Mucosa of gallbladder (tissue), 1 donor: ENCODE results near the gene VAX1. TPM values are rescaled to one million over a fixed set of nuclear protein-coding genes. Genes with fewer than 3 reads are reported as not detected.
"Not testable (repeated sequence)": the region's sequence is repeated elsewhere in the genome, so short reads cannot be mapped to it uniquely, and the experiment has no call there.

Experiments used
- DNase-seq: peaks from one replicate; pipeline ENCODE4 v3.0.0-alpha.2; 2020; ENCODE audit warnings: low spot score
- total RNA-seq: library from RNA; stranded (reverse); gene quantifications from one replicate; pipeline ENCODE4 v1.2.1, GENCODE V29; 2021
- donor health status: DM: no; HTN: no; CAD: no.

The VAX1 gene
- total RNA-seq, 1 donor from 2014 or later, result not detected

GRCh38 chr10:117136391-117136975 lies 1.6 kb downstream of the VAX1 start:
- no peak for DNase-seq

DNA sequence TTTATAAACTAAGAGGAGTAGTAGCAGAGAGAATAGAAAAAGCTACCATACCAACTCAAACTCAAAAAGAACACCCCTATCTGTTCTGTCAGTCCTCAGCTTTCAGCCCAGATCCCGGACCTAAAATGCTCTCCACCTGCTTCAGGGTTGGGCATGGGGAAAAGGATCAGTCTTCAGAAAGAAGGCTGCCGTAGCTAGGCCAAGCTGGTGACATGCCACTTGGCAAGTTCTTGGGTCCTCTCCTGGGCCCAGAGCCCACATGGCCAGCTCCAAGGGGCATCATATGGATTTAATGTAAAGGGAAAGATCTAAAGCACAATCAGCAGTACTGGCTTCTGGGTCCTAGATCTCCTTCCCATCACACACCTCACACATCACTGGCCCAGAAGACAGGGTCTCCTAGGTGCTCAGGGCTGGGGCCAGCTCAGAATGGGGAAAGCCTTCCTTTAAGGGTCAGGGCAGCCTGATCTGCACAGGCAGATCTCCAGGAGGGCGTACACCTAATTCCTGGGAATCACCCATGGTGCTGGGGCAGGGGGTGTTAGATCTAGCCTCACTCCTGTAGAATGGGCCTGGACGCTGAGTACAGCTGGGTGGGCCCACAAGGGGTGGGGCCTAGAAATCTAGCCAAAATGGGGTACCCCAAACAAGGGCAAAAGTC lies 2.5 kb downstream of the VAX1 start:
- DNase-seq, result no peak

- DNase-seq, result no peak
Observed at GRCh38 chr10:117135026-117135372, 3.1 kb downstream of the VAX1 start.

- no peak for DNase-seq
Observed at GRCh38 chr10:117134306-117135025, 3.6 kb downstream of the VAX1 start.

GRCh38 chr10:117134056-117134305 lies 4.1 kb downstream of the VAX1 start:
- no peak for DNase-seq

DNA sequence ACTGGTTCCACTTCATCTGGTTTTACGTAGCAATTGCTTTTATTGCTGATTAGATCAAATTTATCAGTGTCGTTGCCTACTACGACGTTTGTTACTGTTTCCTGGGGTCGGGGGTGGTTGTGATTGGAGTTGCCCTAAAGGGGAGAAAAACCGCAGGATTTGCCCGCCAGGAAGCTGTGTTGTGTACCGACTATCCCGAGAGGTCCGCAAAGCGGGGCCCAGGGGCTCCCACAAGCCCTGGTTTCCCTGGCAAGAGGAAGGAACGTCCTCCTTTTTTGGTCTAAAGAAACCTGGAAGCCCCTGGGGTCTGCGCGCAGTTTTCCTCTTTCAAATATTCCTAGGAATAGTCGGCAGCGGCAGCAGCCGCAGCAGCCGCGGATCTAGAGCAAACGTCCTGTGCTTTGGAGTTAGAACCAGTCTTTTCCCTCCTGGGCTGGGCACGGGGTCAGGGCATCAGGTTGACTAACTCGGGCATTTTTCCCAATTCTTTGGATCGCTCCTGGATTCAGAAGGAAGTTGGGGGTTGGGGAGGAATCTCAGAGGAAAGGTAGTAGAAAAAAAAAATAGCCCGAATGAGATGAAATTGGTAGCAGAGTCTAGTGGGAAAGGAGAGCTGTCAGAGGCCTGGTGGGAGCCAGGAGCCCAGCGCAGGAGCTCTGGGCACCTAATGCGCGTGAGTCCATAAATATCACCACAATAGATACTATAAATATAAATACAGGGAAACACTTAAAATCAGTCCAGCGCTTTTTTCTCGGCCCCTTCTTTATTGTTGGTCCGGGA lies 4.6 kb downstream of the VAX1 start:
- no peak for DNase-seq

- no peak for DNase-seq
Observed at GRCh38 chr10:117132751-117133231, 5.3 kb downstream of the VAX1 start.

- DNase-seq, result no peak
Observed at GRCh38 chr10:117131376-117132327, 6.4 kb downstream of the VAX1 start.

GRCh38 chr10:117130862-117131375 lies 7.2 kb downstream of the VAX1 start:
- no peak for DNase-seq

DNA sequence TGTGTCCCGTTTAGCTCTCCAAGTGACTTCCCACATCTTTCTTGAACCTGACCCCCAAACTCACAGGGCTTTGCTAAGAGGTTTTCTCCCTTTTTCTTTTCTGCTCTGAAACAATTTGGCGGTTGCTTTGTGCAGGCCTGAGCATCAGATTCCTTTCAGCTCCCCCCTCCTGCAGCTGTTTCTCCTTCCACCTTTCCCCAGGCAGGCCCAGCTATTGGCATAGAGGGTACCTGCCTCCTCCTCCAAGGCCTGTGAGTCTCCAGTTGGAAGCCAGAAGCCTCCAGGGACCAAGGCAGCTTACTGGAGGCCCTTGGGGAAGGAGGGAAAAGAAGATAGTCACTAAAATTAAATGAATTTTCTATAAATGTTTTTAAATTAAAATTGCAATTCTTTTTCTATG lies 7.7 kb downstream of the VAX1 start:
- no peak for DNase-seq

DNA sequence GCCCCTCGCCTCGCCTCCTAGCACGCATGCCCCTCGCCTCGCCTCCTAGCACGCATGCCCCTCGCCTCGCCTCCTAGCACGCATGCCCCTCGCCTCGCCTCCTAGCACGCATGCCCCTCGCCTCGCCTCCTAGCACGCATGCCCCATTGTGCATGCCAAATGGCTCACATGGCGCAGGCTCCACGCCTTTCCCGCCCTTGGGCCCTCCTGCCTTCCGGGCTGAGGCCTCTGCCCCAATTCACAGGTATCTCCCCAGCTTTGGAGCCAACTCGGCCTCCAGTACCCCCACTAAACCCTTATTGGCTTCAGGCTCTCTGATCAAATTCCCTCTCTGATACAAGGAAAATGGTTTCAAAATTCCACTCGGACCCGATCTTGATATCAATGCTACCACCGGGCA lies 11.4 kb downstream of the VAX1 start:
- DNase-seq, result not testable (repeated sequence)

GRCh38 chr10:117126034-117126433 lies 12.0 kb downstream of the VAX1 start:
- DNase-seq, result no peak

GRCh38 chr10:117112220-117112619 lies 25.9 kb downstream of the VAX1 start:
- no peak for DNase-seq

- DNase-seq, result no peak
Observed at GRCh38 chr10:117107238-117107637, 30.8 kb downstream of the VAX1 start.

GRCh38 chr10:117096599-117097201 lies 41.4 kb downstream of the VAX1 start:
- no peak for DNase-seq

DNA sequence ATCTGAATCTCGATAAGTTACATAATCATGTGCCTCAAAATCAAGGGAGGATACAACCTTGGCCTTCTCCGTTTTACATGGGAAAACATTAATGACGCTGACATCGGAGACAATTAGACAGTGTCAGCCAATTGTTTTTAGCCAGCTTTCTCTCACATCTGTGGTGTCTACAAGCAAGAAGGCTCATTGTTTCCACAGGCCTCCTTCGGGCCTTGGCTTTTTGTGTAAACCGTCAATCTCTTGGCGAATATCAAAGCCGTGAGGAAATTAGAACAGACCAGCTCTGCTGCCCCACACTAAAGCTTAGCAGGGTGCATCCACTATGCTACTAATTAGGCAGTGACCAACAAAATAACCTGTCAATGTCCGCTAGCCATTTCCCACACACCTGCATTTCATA lies 43.2 kb downstream of the VAX1 start:
- no peak for DNase-seq

DNA sequence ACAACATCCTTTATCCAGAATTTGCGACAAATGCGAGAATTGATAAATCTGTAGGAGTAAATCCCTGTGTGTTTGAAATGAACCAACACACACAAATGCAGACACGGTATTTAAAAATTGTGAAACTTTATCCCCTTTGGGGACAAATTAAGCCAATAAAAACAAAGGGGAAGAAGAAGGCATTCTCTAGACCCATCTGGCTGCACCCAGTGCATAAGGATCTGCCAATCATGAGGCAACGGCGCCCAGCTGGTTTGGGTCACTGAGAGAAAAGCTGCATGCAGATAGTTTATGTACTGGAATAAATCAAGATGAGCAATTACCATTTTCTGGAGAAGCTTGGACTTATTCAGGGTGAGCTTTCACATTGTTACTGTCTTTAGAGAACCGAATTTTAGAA lies 45.7 kb downstream of the VAX1 start:
- no peak for DNase-seq

GRCh38 chr10:117090834-117091233 lies 47.2 kb downstream of the VAX1 start:
- DNase-seq, result no peak

DNA sequence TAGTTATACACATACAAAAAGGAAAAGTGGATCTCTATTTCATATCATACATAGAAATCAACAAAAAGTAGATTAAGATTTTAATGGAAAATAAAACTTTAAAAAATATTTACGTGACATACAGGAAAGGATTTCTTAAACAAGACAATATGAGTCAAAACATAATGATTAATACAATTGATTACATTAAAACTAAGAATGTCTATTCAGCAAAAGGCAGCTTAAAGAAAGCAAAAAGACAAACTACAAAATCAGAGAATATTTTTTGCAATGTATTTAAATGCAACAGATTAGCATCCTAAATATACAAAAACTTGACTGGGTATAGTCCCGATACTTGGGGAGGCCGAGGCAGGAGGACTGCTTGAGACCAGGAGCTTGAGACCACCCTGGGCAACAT lies 50.5 kb downstream of the VAX1 start:
- no peak for DNase-seq

- DNase-seq, result no peak
Observed at GRCh38 chr10:117086546-117086945, 51.5 kb downstream of the VAX1 start.
